Spleen (tissue), 7 donors: ENCODE results near the gene ACOT13.

Experiments
- CTCF ChIP-seq, 11 experiments: fragments of 200-600 bp in 7 of 11; fragments of 450-650 bp in 4 of 11; sonication (generic) in 4 of 11; IDR thresholded peaks in 8 of 11; conservative IDR thresholded peaks in 3 of 11; 1 replicate in 7 of 11; 2 replicates in 4 of 11; pipeline versions ENCODE4 v1.4.0 to v1.8.0; 2016 to 2021; ENCODE audit warnings: antibody characterized with exemption in 11 of 11, inconsistent platforms in 4 of 11, mild to moderate bottlenecking in 1 of 11
- POLR2A ChIP-seq, 3 donors: fragments of 450-650 bp; IDR thresholded peaks; one replicate each; pipeline ENCODE4 v1.5.1; 2017; ENCODE audit warnings: antibody characterized with exemption in 3 of 3, mild to moderate bottlenecking in 1 of 3
- donor health status: DM: no; HTN: no; CAD: no; lungs with moderate emphysema.
- donor health status: DM: no; HTN: no; CAD: no.
- donor health status: DM: no; HTN: no; CAD: no.

GRCh38 chr6:24658573-24659560 lies 8.0 kb upstream of the ACOT13 start:
- TF ChIP-seq CTCF (IDR thresholded peaks at IDR 0.05 in 8 of 11, conservative IDR thresholded peaks at IDR 0.05 in 3 of 11) (no peak), POLR2A (IDR thresholded peaks at IDR 0.05) (no peak)
